Activated CD4-positive, alpha-beta T cell treated with anti-CD3 and anti-CD28 coated beads, Interleukin-2, Interleukin-6, amounts not matched to agents 100 ng/mL and 50 ng/mL, durations not matched to agents 16 hours and 8 hours (primary cell): ENCODE measurements around the gene ATG4A.

Source experiments
- DNase-seq: peaks from one replicate; pipeline ENCODE4 v3.0.0-alpha.2; 2020

Gene ATG4A

GRCh38 chrX:108169768-108170167 is 78.2 kb downstream of the ATG4A start:
- DNase-seq, result no peak

- DNase-seq, result no peak
These were observed 80.1 kb downstream of the ATG4A start for GRCh38 chrX:108171671-108172070.

- DNase-seq, result no peak
These were observed 82.3 kb downstream of the ATG4A start for GRCh38 chrX:108173874-108174273.

GRCh38 chrX:108177351-108178142 is 86.0 kb downstream of the ATG4A start:
- DNase-seq, result no peak

- no peak for DNase-seq
These were observed 86.5 kb downstream of the ATG4A start for GRCh38 chrX:108178143-108178498.

GRCh38 chrX:108186811-108187210 is 95.2 kb downstream of the ATG4A start:
- no peak for DNase-seq

GRCh38 chrX:108198420-108198819 is 106.8 kb downstream of the ATG4A start:
- no peak for DNase-seq

GRCh38 chrX:108199041-108199440 is 107.5 kb downstream of the ATG4A start:
- DNase-seq, result no peak

GRCh38 chrX:108199691-108200090 is 108.1 kb downstream of the ATG4A start:
- DNase-seq, result peak; percentile 42

- DNase-seq, result no peak
These were observed 112.0 kb downstream of the ATG4A start for GRCh38 chrX:108203540-108203939.
